HepG2 (cell line): ENCODE results near the gene DPY19L1. TPM values are rescaled to one million over a fixed set of nuclear protein-coding genes. Genes with fewer than 3 reads are reported as not detected.

Experiments
- ASH2L ChIP-seq: fragments of 300-600, 200-600 bp; sonication (generic); IDR thresholded peaks from 2 replicates; pipeline ENCODE4 v1.7.0; 2017; ENCODE audit warnings: low read depth, mild to moderate bottlenecking, moderate library complexity, mixed read lengths, low read length; ENCODE audit not compliant: insufficient read length
- CHCHD3 ChIP-seq: sonication (generic); formaldehyde crosslinking; IDR thresholded peaks from 2 replicates; pipeline ENCODE4 v1.8.0; 2022; ENCODE audit warnings: mild to moderate bottlenecking, missing genetic modification reagents, moderate library complexity
- CTCF ChIP-seq: sonication (generic); formaldehyde crosslinking; IDR thresholded peaks from 2 replicates; pipeline ENCODE4 v1.5.0; 2020; ENCODE audit warnings: mild to moderate bottlenecking, missing genetic modification reagents, moderate library complexity
- EEA1 ChIP-seq: sonication (generic); formaldehyde crosslinking; IDR thresholded peaks from 2 replicates; pipeline ENCODE4 v1.5.1; 2020; ENCODE audit warnings: mild to moderate bottlenecking, missing genetic modification reagents, borderline replicate concordance
- GABPA ChIP-seq, 2 experiments: IDR thresholded peaks; 2 replicates each; pipeline ENCODE4 v1.6.1; 2011 to 2016; ENCODE audit warnings: low read depth in 2 of 2, low read length in 1 of 2, missing biosample characterization in 1 of 2, missing genetic modification characterization in 1 of 2
- KDM6A ChIP-seq: IDR thresholded peaks from 2 replicates; pipeline ENCODE4 v1.6.1; 2016; ENCODE audit warnings: low read depth
- TBP ChIP-seq: sonication (generic); formaldehyde crosslinking; IDR thresholded peaks from 2 replicates; pipeline ENCODE4 v1.5.0; 2020; ENCODE audit warnings: missing genetic modification reagents
- ZNF317 ChIP-seq: sonication (generic); formaldehyde crosslinking; IDR thresholded peaks from 2 replicates; pipeline ENCODE4 v1.5.0; 2020; ENCODE audit warnings: mild to moderate bottlenecking, missing genetic modification reagents
- ZNF407 ChIP-seq: sonication (generic); formaldehyde crosslinking; IDR thresholded peaks from one replicate; pipeline ENCODE4 v1.5.1; 2020; ENCODE audit warnings: mild to moderate bottlenecking, missing genetic modification reagents; ENCODE audit errors: not compliant biosample characterization
- ZNF878 ChIP-seq: sonication (generic); formaldehyde crosslinking; IDR thresholded peaks from 2 replicates; pipeline ENCODE4 v1.8.1; 2023; ENCODE audit warnings: mild to moderate bottlenecking, missing genetic modification reagents, moderate library complexity
- polyA plus RNA-seq, 8 experiments: library from polyadenylated mRNA; depleted of rRNA in 3 of 8; stranded (reverse) in 7 of 8; unstranded in 1 of 8; fragments of >200 nt; fragmentation: Illumina TruSeq in 4 of 8; extraction: Trizol in 4 of 8; gene quantifications; 2 replicates each; pipeline versions ENCODE4 v1.2.1 to v1.2.3, GENCODE V29; 2011 to 2016; ENCODE audit warnings: low read depth in 4 of 8, missing spikeins in 1 of 8, mixed read lengths in 1 of 8; ENCODE audit not compliant: insufficient read depth in 1 of 8
- total RNA-seq, 5 experiments: library from RNA; depleted of rRNA; stranded (reverse); fragments of >200 nt; fragmentation: Illumina TruSeq; extraction: Trizol; gene quantifications; 2 replicates each; pipeline ENCODE4 v1.2.3, GENCODE V29; 2016; ENCODE audit warnings: low read depth in 1 of 5
- TF ChIP-seq, protein P1 (sequence below): IDR thresholded peaks from 2 replicates; pipeline ENCODE4 v1.6.1; 2016; ENCODE audit warnings: low read depth, borderline replicate concordance
- TF ChIP-seq, protein P2 (sequence below): sonication (generic); formaldehyde crosslinking; IDR thresholded peaks from 2 replicates; pipeline ENCODE4 v1.5.0; 2020; ENCODE audit warnings: missing genetic modification reagents
- TF ChIP-seq, protein P3 (sequence below): sonication (generic); formaldehyde crosslinking; IDR thresholded peaks from 2 replicates; pipeline ENCODE4 v1.8.1; 2023; ENCODE audit warnings: mild to moderate bottlenecking, moderate library complexity, missing genetic modification reagents

The DPY19L1 gene
- total and polyA plus RNA-seq, 2 of the 13 experiments (the other 11 are each of a cell fraction or from before 2014, with no cell fraction given): 18.9 to 32.6 TPM

DNA sequence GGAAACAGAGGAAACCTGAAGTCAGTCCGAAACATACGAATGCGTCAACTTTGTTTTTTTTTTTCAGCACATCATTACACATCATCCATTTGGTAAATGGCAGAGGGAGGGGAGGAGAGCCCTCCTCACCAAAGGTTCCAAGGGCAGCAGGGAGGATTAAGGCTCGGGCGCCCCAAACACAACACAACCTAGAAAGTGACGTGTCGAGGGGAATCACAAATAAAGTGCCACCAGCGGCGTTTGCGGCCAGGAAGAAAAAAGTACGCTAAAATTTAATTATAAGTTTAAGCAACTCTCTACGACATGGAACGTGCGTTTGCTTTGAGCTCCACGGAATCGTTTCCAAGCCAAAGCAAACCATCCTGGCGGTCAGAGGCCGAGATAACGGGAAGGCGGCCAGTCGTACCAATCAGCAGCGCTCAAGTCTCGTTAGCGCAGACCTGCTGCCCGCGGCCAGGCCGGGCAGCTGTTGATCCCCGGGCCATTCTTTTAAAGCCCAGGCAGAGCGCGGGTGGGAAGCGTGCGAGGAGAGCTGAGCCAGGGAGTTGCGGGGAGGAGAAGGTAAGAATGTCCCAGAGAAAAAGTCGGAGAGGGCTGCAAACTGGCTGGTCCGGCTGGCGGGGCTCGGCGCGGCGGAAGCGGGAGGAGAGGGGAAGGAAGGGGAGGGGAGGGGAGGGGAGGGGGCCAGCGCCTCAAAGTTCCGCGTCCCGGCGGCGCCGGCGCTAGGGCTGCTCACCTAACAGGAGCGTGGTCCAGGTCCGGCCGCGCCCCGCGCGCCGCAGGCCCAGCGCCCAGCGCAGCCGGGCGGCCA lies 719 bp downstream of the DPY19L1 start (continued):
- TF ChIP-seq, protein P1, sequence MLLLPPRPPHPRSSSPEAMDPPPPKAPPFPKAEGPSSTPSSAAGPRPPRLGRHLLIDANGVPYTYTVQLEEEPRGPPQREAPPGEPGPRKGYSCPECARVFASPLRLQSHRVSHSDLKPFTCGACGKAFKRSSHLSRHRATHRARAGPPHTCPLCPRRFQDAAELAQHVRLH (CRISPR knock-in tag): no peak
- TF ChIP-seq ZNF317 (CRISPR knock-in tag) (no peak), ZNF407 (no peak), ASH2L (peak; percentile 29), CHCHD3 (no peak), CTCF (CRISPR knock-in tag) (no peak), EEA1 (CRISPR knock-in tag) (no peak), GABPA (IDR thresholded peaks at IDR 0.05; ENCODE audit: low read depth, low read length) (peak; percentile 7; the same call in 1 of the 2 replicates), GABPA (CRISPR knock-in tag; IDR thresholded peaks at IDR 0.05; ENCODE audit: low read depth) (peak; percentile 34; the same call in 1 of the 2 replicates), TBP (CRISPR knock-in tag) (no peak), KDM6A (no peak), ZNF878 (0 out of 2 replicates have a peak, but pooled peaks have one; percentile 22)
- TF ChIP-seq, protein P2, sequence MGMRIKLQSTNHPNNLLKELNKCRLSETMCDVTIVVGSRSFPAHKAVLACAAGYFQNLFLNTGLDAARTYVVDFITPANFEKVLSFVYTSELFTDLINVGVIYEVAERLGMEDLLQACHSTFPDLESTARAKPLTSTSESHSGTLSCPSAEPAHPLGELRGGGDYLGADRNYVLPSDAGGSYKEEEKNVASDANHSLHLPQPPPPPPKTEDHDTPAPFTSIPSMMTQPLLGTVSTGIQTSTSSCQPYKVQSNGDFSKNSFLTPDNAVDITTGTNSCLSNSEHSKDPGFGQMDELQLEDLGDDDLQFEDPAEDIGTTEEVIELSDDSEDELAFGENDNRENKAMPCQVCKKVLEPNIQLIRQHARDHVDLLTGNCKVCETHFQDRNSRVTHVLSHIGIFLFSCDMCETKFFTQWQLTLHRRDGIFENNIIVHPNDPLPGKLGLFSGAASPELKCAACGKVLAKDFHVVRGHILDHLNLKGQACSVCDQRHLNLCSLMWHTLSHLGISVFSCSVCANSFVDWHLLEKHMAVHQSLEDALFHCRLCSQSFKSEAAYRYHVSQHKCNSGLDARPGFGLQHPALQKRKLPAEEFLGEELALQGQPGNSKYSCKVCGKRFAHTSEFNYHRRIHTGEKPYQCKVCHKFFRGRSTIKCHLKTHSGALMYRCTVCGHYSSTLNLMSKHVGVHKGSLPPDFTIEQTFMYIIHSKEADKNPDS: no peak
- TF ChIP-seq, protein P3, sequence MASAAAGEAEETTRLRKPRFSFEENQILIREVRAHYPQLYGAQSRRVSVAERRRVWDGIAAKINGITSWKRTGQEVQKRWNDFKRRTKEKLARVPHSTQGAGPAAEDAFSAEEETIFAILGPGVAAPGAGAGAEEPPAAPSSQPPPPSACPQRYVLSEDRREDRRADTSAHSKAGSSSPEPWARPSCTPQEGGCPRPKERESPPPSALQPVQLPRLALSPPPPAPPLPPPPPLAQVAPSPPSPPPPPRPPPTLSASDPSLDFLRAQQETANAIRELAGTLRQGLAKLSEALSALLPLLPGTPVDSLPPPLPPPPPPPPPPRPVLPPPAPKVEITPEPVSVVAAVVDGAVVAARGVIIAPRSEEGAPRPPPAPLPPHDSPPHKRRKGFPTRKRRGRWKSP: peak; percentile 90
